ENCODE results near the gene ZFP82.
A peak's percentile ranks its signal among the peaks of the same experiment; 100 is the strongest.

Gene ZFP82

DNA sequence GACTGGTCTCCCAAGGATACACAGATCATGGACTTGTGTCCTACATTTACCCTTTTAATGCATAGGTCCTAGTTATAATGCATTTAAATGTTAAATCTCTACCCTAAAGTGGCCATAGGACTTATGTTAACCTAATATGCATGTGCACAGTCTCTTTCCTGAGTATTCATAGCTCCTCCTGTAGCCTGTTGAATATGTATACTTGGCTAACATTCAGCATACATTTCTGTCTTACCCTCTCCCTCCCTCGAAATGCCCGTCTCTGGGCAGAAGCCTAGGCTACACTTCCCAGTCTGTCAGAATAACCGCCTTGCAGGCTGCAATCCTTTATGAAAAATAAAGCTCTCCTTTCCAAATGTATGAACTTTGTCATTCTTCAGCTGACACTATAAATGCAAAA lies 13.9 kb downstream of the ZFP82 start:
- TF ChIP-seq, protein P1, sequence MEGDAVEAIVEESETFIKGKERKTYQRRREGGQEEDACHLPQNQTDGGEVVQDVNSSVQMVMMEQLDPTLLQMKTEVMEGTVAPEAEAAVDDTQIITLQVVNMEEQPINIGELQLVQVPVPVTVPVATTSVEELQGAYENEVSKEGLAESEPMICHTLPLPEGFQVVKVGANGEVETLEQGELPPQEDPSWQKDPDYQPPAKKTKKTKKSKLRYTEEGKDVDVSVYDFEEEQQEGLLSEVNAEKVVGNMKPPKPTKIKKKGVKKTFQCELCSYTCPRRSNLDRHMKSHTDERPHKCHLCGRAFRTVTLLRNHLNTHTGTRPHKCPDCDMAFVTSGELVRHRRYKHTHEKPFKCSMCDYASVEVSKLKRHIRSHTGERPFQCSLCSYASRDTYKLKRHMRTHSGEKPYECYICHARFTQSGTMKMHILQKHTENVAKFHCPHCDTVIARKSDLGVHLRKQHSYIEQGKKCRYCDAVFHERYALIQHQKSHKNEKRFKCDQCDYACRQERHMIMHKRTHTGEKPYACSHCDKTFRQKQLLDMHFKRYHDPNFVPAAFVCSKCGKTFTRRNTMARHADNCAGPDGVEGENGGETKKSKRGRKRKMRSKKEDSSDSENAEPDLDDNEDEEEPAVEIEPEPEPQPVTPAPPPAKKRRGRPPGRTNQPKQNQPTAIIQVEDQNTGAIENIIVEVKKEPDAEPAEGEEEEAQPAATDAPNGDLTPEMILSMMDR (IDR thresholded peaks at IDR 0.05; ENCODE audit: control extremely low read depth, extremely low read depth, low read depth, missing control alignments), result no peak
- ChIA-PET POLR2A (no interaction called here), CTCF (interaction anchor here (0.6 to 1.1 kb wide), 2 partner anchors 24 to 27 kb away, joined by 3 to 4 read pairs; no protein-coding TSS in a partner anchor)
- no peak for DNase-seq (ENCODE audit: extremely low spot score)

DNA sequence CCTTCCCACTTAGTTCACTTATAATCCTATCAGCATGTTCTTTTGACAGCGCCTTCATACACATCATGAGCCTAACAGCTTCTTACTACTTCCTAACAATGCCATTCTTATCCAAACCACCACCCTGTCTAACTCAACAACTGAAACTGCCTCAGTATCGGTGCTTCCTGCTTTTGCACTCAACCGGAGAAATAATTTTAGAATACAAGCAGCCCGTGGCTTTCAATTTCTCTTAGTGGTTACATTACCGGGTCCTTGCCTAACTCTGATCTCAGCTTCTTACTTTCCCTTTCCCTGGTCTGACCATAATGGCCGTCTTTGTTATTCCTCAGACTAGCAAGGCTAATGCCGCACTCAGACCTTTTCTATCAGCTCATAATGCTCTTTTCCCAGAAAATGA lies 17.0 kb downstream of the ZFP82 start:
- TF ChIP-seq, protein P1 (IDR thresholded peaks at IDR 0.05; ENCODE audit: control extremely low read depth, extremely low read depth, low read depth, missing control alignments), result no peak
- DNase-seq (ENCODE audit: extremely low spot score), result no peak
- ChIA-PET POLR2A (no interaction called here), CTCF (no interaction called here)

DNA sequence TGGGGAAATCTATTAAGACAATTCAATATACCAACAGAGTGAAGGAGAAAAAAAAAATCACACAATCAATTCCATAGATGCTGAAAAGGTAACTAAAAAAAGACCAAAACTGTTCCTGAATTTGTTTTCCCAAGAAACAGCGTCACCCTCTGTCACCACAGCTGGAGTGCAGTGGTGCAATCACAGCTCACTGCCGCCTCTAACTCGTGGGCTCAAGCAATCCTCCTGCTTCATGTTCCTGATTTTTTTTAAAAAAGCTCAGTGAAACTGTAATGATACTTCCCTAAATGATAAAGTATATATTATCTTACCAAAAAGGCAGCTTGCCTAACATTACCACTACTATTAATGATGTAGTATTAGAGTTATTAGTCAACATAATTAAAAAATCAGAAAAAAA lies 19.9 kb downstream of the ZFP82 start:
- ChIA-PET CTCF (no interaction called here), POLR2A (no interaction called here)
- TF ChIP-seq, protein P1 (IDR thresholded peaks at IDR 0.05; ENCODE audit: control extremely low read depth, extremely low read depth, low read depth, missing control alignments), result no peak
- no peak for DNase-seq (ENCODE audit: extremely low spot score)

DNA sequence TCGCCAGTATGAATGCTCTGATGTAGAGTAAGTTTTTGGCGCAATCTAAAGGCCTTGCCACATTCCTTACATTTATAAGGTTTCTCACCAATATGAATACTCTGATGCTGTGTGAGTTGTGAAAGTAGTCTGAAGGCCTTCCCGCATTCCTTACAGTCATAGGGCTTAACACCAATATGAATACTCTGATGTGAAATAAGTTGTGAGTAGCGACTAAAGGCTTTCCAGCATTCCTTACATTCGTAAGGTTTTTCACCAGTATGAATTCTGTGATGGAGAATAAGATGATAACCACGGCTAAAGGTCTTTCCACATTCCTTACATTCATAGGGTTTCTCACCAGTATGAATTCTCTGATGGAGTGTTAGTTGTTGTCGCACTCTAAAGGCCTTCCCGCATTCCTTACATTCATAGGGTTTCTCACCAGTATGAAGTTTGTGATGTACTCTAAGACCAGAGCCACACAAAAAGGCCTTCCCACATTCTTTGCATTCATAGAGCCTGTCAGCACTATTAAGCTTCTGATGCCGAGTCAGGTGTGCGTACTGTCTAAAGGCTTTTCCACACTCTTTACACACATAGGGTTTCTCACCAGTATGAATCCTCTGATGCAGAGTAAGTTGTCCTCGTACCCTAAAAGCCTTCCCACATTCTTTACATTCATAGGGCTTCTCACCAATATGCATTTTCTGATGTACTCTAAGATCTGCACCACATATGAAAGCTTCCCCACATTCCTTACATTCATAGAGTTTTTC lies 25.3 kb downstream of the ZFP82 start:
- ChIA-PET POLR2A (no interaction called here), CTCF (no interaction called here)
- TF ChIP-seq, protein P1 (IDR thresholded peaks at IDR 0.05; ENCODE audit: control extremely low read depth, extremely low read depth, low read depth, missing control alignments), result no peak
- no peak for DNase-seq (ENCODE audit: extremely low spot score)

DNA sequence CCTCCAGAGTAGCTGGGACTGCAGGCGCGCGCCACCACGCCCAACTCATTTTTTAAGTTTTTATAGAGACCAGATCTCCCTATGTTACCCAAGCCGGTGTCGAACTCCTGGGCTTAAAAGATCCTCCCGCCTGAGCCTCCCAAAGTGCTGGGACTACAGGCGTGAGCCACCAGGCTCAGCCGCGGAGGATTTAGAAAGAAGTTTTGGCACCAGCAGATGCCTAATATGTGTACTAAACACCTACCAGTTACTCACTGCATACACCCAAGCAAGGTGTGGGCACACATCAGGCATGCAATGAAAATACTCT lies 39.0 kb downstream of the ZFP82 start:
- POLR2A ChIA-PET, result interaction anchor here (0.7 kb wide), 1 partner anchor 165 kb away, joined by 3 read pairs; the partner anchor contains the start of gene ZNF565
- TF ChIP-seq, protein P1 (IDR thresholded peaks at IDR 0.05; ENCODE audit: control extremely low read depth, extremely low read depth, low read depth, missing control alignments), result no peak
- no peak for DNase-seq (ENCODE audit: extremely low spot score)
- CTCF ChIA-PET, result interaction anchor here (1.5 to 2.0 kb wide), 2 partner anchors 150 to 471 kb away, joined by 3 to 6 read pairs; partner anchors contain the start of gene ZNF345

DNA sequence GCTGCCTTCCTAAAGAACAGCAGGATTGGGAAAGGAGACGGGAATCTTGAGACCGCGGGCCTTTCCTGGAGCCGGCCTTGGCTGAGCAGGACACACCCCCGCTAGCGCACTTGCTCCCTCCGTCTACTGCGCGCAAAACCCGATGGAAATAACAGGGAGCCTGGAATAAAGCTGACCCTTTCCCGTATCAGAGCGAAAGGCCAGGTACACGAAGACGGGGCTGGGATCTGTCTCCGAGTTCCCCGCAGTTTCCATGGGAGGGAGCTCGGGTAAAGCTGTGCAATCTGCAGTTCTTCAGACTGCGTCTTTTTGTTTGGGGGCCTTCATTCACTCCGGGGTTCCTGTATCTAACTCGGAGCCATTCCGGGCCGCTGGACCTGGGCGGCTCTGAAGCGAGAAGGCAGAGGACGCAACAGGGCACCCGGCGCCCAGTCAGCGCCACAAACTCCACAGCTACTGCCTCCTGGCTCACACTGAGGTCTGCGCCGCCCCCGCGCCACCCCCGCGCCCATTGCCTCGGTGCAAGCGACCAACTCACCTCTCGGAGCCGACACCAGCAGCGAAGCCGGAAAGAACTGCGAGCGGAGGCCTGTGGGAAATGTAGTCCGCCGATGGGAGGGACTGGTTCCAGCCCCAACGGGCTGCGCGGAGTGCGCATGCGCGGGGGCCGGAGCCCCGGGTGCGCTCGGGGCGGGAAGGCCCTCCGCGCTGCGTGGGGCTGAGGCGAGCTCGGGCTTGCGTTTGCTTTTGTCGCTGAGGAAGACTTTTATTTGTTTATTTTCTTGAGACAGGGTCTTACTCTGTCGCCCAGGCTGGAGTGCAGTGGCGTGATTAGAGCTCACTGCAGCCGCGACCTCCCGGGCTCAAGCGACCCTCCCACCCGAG lies 39.6 kb downstream of the ZFP82 start, which contains the start of gene ZFP14:
Gene ZFP14 (minus strand): TSS at position 577 of the 885 bp plus-strand sequence. CDS start 11,309 bp downstream, outside the sequence.
- ChIA-PET CTCF (interaction anchor here (0.9 to 2.0 kb wide), 5 partner anchors 9 to 471 kb away, joined by 3 to 6 read pairs (median 3); partner anchors contain the start of gene ZNF345), POLR2A (interaction anchor here (0.7 to 1.1 kb wide), 2 partner anchors 148 to 164 kb away, joined by 3 read pairs; partner anchors contain the start of gene ZNF565)
- peak; percentile 99 for DNase-seq (ENCODE audit: extremely low spot score)
- TF ChIP-seq, protein P1 (IDR thresholded peaks at IDR 0.05; ENCODE audit: control extremely low read depth, extremely low read depth, low read depth, missing control alignments), result peak; percentile 55

All from GM10248 (cell line).